GM20431 (cell line): ENCODE data around the gene DNAJC12.

ENCODE experiments used
- in situ Hi-C: fragments of 300-500 bp; cut with MseI, MboI; formaldehyde crosslinking; loops from one replicate; pipeline ENCODE4 v1.15.0; 2020; ENCODE audit warnings: low sequenced_read_pairs; ENCODE audit not compliant: unreplicated experiment

DNAJC12 gene

DNA sequence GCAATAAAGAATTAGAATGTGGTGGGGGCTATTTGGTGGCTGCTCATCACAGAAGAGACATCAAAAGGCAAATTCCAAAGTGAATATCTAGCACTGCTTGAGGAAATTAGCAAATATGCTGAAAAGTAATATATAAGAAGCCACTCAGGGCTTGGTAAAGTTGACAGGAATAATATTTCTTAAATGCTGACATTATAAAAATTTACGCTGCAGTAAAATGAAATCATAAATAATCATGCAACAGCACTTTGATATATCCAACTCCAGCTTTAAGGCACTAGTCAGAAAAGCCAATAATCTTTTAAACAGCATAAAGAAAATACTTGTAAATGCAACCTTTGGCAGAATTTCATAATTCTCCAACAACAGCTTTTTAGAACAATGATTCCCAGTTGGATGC, 36.9 kb downstream of the DNAJC12 start:
- in situ Hi-C loops: no loop called here

DNA sequence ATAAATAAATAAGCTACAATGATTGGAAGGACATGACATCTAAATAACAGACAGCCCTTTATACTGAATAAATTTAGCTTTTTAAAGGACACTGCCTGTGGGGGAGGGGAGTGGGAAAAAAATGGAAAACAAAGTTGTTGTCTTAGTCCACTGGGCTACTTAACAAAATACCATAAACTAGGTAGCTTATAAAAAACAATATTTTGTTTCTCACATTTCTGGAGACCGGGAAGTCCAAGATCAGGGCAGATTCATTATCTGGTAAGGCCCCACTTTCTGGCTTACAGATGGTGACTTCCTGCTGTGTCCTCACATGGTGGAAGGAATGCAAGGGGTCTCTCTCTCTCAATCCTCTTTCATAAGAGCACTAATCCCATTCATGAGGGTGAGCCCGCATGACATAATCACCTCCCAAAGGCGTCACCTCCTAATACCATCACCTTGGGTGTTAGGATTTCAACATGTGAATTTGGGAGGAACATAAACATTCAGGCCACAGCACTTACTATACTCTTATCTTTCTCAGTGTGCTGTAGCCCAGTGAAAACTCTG, 43.0 kb downstream of the DNAJC12 start:
- in situ Hi-C loops: loop anchor here (25.0 kb wide), 1 partner anchor 108 kb away; the partner anchor contains the start of gene CTNNA3

DNA sequence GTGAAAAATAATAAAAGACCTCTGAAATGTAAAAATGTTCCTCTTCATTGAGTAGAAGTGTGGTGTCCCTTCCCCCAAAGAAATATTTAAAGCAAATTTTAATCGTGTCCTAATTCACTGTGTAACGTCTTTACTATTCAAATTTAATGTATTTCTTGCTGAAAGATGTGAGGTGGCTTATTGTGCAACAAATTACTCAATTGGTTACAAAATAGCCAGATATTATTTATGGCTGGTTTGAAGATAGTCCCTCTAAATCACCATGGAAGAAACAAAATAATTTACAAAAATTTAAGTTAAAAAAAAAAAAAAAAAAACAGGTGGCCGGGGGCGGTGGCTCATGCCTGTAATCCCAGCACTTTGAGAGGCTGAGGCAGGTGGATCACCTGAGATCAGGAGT, 43.7 kb downstream of the DNAJC12 start:
- in situ Hi-C loops: loop anchor here (25.0 kb wide), 1 partner anchor 107 kb away; the partner anchor contains the start of gene CTNNA3

DNA sequence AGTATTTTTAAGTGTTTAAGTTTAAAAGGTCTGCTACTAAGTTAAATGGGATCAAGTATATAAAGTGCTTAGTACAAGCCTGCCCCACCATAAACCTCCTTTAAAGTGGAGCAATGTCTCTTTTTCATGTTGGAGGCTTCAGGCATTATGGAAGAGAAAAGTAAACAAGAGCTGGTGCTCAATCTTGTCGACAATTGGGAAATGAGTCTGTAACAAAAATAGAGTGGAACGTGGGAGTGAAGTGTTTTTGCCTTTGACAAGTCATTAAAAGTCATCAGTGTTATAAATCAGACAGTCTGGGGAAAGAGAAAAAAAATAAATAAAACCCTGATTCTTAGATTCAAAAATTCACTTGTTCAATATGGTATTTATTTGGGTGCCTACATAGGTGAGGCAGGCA, 44.7 kb downstream of the DNAJC12 start:
- in situ Hi-C loops: loop anchor here (25.0 kb wide), 1 partner anchor 106 kb away; the partner anchor contains the start of gene CTNNA3

DNA sequence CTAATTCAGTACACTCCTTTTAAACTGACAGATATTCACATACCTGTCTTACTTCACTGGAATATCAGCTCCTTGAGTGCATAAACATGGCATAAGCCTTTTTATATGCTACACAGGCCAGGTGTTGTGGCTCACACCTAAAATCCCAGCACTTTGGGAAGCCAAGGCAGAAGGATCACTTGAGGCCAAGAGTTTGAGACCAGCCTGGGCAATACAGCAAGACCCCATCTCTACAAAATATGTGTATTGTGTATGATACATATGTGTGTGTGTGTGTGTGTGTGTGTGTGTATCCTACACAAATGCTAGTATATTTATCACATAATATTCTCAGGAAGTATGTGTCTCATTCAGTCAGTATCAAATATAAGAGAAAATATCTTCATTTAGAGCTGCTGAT, 45.3 kb downstream of the DNAJC12 start:
- in situ Hi-C loops: loop anchor here (25.0 kb wide), 1 partner anchor 105 kb away; the partner anchor contains the start of gene CTNNA3

DNA sequence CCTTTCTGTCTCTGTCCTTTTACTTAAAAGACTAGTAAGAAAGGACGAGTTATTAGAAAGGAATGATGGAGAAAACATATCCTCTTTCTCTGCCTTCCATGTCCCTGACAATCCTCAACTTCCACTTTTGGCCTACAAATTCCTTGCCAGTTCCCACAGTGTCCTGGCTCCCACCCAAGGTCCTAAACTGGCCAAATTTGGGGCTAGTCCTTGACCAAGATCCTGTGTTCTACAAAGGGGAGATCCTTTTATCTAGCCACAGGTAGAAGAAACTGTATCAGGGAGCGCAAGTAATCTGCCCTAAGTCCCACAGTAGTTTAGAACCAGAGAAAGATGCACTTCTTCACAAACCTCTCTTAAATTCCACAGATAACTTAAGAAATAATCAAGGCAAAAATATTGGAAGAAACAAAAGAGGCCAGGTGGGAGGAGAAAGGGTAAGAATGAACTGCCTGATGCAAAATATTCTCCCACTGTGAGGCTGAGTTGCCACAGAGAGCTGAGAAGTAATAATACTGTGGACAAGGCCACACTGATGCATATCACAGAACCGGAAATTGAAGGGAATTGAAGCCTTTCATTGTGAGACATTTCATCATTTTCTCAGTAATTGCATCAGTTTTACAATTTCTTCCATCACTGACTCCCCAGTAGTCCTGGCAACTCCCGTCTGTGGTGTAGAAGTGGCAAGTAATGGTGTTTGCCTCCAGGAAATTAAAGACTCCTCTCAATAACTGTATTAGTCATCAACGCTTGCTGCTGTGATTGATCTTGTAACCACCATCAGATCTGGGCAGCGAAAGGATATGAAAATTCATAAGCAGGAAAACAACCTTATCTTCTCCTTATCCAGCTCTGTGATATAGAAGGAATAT, 47.2 kb downstream of the DNAJC12 start:
- in situ Hi-C loops: loop anchor here (25.0 kb wide), 1 partner anchor 103 kb away; the partner anchor contains the start of gene CTNNA3

DNA sequence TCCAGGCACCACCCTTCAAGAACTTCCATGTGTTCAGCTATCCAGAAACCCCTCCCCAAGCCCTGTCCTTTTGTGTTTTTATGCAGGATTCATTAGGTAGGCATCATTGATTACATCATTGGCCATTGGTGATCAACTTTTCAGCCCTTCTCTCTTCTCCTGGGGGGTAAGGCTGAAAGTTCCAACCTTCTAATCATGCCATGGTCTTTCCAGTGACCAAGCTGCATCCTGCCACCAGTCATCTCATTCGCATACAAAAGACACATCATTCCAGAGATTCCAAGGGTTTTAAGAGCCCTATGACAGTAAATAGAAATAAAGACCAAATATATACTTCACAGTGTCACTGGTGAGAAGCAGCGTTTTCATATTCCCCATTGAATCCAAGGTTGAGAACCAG, 48.2 kb downstream of the DNAJC12 start:
- in situ Hi-C loops: loop anchor here (25.0 kb wide), 1 partner anchor 102 kb away; the partner anchor contains the start of gene CTNNA3

DNA sequence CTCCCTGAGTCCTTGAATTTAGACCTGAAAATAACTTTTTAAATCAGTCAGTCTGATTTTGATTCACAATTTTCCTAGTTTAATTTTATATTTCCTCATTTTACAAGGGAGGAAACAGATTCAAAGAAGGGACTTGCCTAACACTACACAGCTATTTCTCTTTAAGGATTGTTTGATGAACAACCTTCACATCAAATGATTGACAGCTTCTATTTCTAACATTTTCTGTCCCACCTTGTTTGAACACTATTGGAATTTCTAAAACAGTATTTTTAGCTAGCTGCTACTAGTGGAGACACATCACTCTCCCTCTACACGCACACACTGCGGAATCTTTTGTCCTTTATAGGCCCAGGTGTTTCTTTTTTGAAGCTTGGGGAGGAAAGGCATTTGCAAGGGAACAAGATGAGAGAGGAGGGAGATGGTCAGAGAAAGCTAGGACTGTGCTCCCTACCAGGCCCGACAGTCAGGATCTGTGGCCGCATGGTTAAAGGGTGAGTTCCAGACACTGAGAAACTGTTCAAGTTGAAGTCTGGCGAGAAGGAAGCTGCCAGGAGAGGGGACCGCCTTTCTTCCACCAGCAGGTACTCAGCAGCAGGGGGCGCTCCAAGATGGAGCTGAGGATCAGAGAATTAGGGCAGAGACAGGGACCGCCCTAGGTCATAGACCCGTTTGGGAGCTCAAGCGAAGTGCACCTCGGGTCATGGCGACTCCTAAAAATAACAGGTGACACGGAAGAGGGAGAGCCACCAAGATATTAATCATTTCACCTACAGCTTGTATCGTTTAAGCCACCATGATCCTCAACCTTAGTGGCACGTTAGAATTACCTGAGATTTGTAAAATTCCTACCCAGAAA, 49.7 kb downstream of the DNAJC12 start:
- in situ Hi-C loops: loop anchor here (25.0 kb wide), 1 partner anchor 101 kb away; the partner anchor contains the start of gene CTNNA3

DNA sequence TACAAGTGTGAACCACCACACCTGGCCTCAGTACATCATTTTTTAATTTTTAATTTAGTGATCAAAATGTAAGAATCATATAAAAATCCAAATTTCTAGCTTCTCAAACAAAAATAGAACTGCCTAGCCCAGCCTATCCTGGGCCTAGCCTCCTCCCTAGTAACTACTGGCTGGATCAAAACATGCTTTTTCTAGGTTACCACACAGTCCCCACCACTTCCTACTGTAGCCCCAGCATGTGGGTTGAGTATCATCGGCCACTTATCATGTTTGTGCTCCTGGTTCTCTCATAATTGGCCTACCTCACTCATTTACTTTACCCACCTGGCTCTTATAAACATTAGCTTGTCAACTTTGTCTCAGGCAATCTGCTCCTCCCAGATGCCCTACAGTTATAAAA, 52.9 kb downstream of the DNAJC12 start:
- in situ Hi-C loops: loop anchor here (25.0 kb wide), 1 partner anchor 98 kb away; the partner anchor contains the start of gene CTNNA3

DNA sequence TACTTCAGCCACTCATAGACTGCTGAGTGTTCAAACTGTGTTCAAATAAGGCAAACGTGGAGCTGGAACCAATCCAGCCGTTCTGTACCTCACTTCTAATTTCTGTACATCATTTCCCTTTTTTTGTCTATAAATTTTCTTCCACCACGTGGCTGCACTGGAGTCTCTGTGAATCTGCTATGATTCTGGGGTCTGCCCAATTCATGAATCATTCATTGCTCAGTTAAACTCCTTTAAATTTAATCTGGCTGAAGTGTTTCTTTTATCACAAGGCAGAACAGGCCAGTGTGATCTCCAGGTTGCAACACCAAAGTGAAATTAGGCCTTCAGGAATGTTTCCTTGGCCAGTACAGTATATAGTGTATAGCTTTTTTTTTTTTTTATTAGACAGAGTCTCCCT, 53.5 kb downstream of the DNAJC12 start:
- in situ Hi-C loops: loop anchor here (25.0 kb wide), 1 partner anchor 97 kb away; the partner anchor contains the start of gene CTNNA3

DNA sequence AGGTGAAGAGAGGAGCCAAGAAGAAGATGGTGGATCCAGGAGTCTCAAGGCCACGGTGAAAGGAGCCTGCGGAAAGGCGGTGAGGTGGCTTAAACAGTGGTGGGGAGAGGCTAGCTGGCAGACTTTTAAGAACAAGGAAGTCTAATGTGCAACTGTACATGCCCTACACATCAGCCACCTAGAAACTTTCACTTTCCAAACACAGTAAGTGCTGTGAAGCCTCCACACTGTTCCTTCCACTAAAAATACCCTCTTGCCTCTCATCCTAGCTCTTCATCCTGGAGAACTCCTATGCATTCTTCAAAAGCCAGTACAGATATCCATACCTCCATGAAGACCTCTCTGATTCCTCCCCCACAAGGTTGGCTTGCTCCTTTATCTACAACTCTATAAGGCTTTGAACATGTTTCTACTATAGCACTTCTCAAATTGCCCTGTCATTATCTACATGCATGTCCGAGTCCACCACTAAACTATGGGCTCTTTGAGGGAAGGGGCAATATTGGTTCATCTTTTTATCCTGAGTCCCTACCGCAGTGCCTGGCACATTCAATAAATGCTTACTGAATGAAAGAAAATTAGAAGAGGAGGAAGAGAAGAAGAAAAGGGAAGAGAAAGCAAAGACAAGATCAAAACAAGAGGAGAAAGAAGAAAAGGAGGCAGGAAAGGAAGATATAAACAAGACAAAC, 54.2 kb downstream of the DNAJC12 start:
- in situ Hi-C loops: loop anchor here (25.0 kb wide), 1 partner anchor 96 kb away; the partner anchor contains the start of gene CTNNA3

DNA sequence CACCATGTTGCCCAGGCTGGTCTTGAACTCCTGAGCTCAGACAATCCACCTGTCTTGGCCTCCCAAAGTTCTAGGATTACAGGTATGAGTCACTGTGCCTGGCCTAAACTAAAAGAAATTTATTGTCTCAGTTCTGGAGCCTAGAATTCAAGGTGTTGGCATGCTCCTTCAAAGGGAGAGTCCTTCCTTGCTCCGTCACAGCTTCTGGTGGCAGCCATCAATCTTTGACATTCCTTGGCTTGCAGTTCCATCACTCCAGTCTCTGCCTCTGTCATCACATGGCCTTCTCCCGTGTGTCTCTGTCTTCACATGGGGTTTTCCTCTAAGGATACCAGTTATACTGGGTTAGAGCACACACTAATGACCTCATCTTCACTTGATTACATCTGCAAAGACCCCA, 55.5 kb downstream of the DNAJC12 start:
- in situ Hi-C loops: loop anchor here (25.0 kb wide), 1 partner anchor 95 kb away; the partner anchor contains the start of gene CTNNA3

DNA sequence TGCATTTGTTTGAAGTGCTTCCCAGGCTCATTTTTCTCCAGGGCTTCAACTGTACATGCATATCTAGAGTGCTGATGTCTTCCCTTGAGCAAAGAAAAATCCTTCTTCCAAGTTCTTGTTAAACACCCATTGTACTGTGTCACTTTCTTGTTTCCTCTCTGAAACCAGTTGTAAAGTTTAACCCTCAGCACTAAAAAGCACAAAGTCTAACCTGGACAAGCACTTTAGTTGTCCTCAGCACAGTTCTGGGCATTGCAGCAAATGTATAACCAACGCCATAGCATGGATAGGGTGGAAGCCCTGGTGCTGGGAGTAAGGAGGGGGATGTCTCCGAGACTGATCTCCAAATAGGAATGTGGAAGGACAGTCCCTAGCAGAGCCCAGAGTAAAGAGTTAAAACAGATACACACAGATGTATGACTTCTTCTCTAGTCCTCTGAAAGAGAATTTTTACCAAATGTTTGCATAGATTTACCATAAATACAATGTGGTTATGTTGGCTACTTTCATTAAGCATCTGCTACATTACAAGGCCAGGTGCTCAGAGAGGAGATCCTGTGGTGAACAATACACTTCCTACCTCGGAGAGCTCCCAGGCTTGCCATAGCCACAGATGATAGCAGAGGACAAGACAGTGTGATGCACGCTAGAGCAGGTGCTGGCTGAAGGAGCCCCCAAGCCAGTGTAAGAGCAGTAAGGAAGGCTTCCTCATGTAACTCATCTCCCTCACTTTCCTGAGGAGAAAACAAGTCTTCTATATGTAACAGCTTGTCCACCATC, 57.0 kb downstream of the DNAJC12 start:
- in situ Hi-C loops: loop anchor here (25.0 kb wide), 1 partner anchor 94 kb away; the partner anchor contains the start of gene CTNNA3

DNA sequence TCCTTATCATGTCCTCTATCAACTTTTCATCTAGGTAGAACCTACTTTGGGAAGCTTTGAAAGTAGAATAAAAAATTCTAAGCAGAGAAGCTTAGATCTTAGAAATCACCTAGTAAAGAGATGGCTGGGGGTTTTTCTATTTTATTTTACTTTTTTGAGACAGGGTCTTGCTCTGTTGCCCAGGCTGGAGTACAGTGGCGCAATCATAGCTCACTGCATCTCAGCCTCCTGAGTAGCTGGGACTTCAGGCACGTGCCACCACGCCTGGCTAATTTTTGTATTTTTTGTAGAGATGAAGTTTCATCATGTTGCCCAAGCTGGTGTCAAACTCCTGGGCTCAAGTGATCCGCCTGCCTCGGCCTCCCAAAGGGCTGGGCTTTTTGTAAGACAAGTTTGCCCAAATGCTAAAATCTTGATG, 57.8 kb downstream of the DNAJC12 start:
- in situ Hi-C loops: loop anchor here (25.0 kb wide), 1 partner anchor 93 kb away; the partner anchor contains the start of gene CTNNA3

DNA sequence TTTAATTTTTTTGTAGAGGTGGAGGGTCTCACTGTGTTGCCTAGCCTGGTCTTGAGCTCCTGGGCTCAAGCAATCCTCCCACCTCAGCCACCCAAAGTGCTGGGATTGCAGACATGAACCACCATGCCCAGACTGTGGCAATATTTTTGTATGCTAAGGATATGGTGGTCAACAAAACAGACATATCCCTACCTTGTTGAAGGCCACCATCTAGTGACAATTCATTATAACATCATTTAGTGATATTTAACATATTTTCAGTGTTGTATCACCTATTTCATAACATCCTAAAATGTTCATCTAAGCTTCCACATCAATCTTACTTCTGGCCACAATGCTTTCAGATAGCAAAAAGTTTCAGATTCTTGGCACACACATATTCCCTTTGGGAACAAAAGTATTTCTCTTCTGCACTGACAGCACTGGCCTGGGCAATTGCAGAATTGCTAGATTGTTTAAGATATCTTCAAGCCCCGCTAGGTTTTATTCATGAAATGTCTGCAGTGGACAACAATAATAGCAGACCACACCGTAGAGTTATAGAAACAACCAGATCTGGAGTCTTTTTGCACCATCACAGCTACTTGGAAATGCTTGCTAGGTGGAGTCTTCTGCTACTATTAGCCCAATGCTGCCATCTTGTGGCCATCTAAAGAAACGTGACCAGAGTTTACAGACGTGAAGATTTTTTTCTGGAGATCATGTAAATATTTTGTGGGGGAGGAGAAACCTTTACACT, 58.4 kb downstream of the DNAJC12 start:
- in situ Hi-C loops: loop anchor here (25.0 kb wide), 1 partner anchor 92 kb away; the partner anchor contains the start of gene CTNNA3

DNA sequence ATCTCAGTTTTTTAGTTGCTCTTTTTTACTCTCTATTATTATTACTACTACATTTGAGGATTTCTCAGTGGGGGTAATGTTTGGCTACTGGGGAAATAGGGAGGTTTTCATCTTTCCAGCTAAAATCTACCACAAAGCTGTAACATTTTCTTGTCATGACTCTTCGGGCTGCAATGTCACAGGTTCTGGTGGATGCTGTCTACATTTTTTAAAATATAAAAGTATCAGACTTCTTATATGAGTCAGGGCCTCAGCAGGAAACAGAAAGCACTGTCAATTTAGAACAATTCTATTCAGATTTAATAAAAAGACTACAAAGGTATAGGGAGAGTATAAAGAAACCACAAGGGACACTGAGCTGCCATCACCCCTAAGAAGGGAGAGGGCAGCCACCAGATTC, 61.6 kb downstream of the DNAJC12 start:
- in situ Hi-C loops: loop anchor here (25.0 kb wide), 1 partner anchor 89 kb away; the partner anchor contains the start of gene CTNNA3

DNA sequence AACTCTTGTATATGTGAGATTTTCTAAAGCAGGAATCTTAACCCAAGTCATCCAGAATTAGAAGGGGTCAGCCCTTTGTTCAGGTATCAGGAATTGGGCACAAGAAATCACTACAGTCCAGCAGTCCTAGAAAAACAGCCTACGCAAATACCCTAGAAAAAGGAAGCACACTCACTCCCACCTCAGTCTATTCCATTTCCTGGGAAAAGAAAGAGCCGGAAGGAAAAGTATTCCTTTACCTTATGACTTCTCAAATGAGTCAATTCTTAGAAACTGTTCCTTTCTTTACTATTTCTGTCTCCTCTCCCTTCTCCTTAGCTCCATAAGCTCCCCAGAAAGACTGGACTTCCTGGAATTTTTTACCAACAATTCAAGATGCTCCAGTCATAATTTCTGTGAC, 62.7 kb downstream of the DNAJC12 start:
- in situ Hi-C loops: loop anchor here (25.0 kb wide), 1 partner anchor 88 kb away; the partner anchor contains the start of gene CTNNA3
